ENCODE data around the gene PLXNC1.

GRCh38 chr12:94167071-94167755, 18.8 kb downstream of the PLXNC1 start:
- TF ChIP-seq CTCF (conservative IDR thresholded peaks at IDR 0.05 in 1 of 2, IDR thresholded peaks at IDR 0.05 in 1 of 2; ENCODE audit: extremely low read depth in 1 of 2, insufficient read depth in 1 of 2, low read depth in 1 of 2, low read length in 2 of 2) (no peak), EZH2 (IDR thresholded peaks at IDR 0.05; ENCODE audit: borderline replicate concordance, low read length) (no peak)

Data from mammary epithelial cell (primary cell).